GM12875 (cell line): ENCODE measurements around the gene DGKI.

ENCODE experiments used
- H3K4me3 ChIP-seq: one replicate; pipeline ENCODE4 v1.5.1; 2011; ENCODE audit warnings: low read depth, low read length, control low read depth
- TF ChIP-seq, protein P1 (sequence below): IDR thresholded peaks from 2 replicates; pipeline ENCODE4 v1.5.1; 2011; ENCODE audit warnings: low read depth, mild to moderate bottlenecking, control low read depth, inconsistent platforms, low read length, moderate library complexity, borderline replicate concordance; ENCODE audit not compliant: insufficient read depth

DGKI gene

GRCh38 chr7:137413901-137414300, 432.9 kb downstream of the DGKI start:
- H3K4me3 ChIP-seq = no peak overlapping the region
- TF ChIP-seq, protein P1, sequence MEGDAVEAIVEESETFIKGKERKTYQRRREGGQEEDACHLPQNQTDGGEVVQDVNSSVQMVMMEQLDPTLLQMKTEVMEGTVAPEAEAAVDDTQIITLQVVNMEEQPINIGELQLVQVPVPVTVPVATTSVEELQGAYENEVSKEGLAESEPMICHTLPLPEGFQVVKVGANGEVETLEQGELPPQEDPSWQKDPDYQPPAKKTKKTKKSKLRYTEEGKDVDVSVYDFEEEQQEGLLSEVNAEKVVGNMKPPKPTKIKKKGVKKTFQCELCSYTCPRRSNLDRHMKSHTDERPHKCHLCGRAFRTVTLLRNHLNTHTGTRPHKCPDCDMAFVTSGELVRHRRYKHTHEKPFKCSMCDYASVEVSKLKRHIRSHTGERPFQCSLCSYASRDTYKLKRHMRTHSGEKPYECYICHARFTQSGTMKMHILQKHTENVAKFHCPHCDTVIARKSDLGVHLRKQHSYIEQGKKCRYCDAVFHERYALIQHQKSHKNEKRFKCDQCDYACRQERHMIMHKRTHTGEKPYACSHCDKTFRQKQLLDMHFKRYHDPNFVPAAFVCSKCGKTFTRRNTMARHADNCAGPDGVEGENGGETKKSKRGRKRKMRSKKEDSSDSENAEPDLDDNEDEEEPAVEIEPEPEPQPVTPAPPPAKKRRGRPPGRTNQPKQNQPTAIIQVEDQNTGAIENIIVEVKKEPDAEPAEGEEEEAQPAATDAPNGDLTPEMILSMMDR = no peak

GRCh38 chr7:137411446-137411845, 435.3 kb downstream of the DGKI start:
- H3K4me3 ChIP-seq = no peak overlapping the region
- TF ChIP-seq, protein P1 = no peak

DNA sequence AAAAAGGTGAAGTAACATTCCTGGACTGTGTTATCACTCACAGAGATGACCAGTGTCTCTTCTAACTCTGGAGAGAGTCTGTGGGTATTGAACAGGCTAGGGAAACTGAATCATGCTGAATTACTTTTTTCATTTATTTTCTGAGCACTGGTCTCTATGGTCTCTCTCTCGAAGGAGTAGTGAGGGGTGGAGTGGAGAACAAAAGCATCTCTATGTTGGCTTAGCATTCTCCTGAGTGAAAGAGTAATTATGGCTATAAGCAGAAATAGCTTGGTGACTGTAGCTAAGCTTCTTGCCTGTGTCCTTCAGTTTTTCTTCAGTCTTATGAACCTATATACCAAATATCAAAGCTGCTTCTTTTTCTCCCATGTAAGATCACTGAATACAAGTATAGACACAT, 438.6 kb downstream of the DGKI start:
- H3K4me3 ChIP-seq = no peak overlapping the region
- TF ChIP-seq, protein P1 = no peak

DNA sequence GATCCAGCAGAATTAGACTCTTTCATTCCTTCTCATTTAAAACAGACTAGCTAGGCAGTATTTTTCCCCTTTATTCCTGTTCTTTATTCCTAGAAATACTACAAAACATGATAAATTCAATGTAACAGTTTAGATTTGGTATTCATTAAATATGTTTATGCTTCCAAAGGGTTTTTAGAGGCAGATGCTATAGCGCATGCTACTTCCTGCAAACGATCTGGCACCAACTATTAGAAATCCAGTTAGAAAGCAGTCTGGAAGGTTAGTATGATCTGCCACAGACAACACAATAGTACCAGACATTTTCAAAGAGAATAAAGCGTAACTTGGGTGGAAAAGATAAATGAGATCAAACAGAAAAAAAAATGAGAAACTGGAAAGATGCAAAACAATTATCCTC, 439.7 kb downstream of the DGKI start:
- TF ChIP-seq, protein P1 = no peak

DNA sequence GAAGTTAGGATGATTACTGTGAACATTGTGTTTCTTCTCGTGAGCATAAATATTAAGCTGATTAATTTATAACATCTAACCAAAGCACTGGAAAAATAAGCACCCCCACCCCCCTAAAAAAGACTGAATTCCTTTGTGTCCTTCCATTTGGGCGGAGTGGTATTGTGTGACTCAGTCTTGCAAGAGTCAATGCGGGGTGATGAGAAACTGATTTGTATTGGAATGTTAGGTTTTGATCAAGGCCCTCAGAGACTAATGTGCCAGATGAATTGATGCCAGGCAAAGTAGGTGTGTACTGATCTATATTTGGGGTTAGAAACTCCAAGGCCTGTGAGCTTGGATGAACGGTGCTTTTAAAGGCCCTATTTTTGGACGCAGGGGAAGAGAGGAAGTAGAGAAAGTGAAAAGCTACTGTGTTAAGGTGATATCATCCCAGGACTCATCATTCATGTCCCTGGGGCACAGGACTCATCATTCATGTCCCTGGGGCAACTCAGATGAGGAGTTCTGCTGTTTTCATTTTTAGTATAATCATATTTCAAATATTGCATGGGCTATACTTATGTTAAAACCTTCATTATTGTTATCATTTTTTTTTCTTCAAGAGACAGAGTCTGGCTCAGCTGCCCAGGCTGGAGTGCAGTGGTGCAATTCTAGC, 442.0 kb downstream of the DGKI start:
- no peak overlapping the region for H3K4me3 ChIP-seq
- TF ChIP-seq, protein P1 = no peak

More for the DNA sequence above, 439.7 kb downstream of the DGKI start:
- H3K4me3 ChIP-seq = no peak overlapping the region

GRCh38 chr7:137403353-137403695, 443.4 kb downstream of the DGKI start:
- TF ChIP-seq, protein P1 = no peak

DNA sequence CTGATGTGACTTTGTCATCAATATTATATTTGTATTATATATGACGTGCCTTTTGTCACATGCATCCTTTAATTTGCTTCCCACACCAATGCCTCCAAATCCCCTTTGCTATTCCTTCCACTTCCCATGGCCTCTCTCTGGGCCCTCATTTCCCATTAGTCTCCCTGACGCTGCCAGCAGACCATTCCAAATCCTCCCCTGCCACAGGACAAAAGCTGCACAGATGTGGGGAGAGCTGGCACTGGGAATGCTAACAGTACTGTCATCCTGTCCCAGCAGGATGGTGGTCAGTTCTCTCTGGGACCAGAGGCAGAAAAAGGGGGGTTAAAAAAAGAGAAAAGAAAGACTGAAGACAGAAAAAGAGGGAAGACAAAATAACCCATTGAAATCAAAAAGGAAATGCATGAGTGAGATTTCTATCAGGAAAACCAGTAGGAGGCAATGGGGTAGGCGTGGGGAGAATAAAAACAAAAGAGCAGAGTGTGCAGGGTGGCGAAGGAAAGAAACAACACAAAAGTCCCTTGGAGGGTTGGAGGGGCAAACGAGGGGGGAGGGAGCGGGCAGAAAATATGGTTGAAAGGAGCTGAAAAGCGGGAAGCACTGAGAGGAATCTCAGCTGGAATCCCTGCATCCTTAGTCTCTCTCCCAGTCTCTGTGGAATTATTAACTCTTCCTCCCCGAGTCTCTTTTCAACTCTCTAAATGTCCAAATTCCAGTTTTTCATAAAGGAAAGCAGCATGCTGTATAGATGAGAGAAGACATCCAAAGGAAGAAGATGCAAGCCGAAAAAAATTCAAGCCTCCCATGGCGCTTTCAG, 444.0 kb downstream of the DGKI start:
- TF ChIP-seq, protein P1 = no peak
- no peak overlapping the region for H3K4me3 ChIP-seq

More at GRCh38 chr7:137403353-137403695, 443.4 kb downstream of the DGKI start:
- no peak overlapping the region for H3K4me3 ChIP-seq
